Stimulated activated CD4-positive, alpha-beta T cell treated with anti-CD3 and anti-CD28 coated beads, TNF-alpha, amount 100 ng/mL, for 1 hour (primary cell): ENCODE data around the gene NTNG1.

ENCODE experiments used
- DNase-seq, 3 donors: peaks; one replicate each; pipeline ENCODE4 v3.0.0-alpha.2; 2020; ENCODE audit warnings: low read depth in 3 of 3, low spot score in 1 of 3

Gene NTNG1

GRCh38 chr1:107450899-107451664, 310.2 kb downstream of the NTNG1 start:
- DNase-seq, result no peak

- no peak for DNase-seq
Measured at GRCh38 chr1:107451715-107452114, 310.9 kb downstream of the NTNG1 start.

GRCh38 chr1:107454791-107455190, 314.0 kb downstream of the NTNG1 start:
- DNase-seq, result no peak

- no peak for DNase-seq
Measured at GRCh38 chr1:107457989-107458388, 317.1 kb downstream of the NTNG1 start.

GRCh38 chr1:107459204-107459904, 318.5 kb downstream of the NTNG1 start:
- no peak for DNase-seq

GRCh38 chr1:107460035-107460434, 319.2 kb downstream of the NTNG1 start:
- no peak for DNase-seq

- DNase-seq, result no peak
Measured at GRCh38 chr1:107464827-107465226, 324.0 kb downstream of the NTNG1 start.

GRCh38 chr1:107467286-107467685, 326.4 kb downstream of the NTNG1 start:
- no peak for DNase-seq

GRCh38 chr1:107467811-107468210, 327.0 kb downstream of the NTNG1 start:
- DNase-seq, result no peak

- DNase-seq, result no peak
Measured at GRCh38 chr1:107473065-107473464, 332.2 kb downstream of the NTNG1 start.

GRCh38 chr1:107474877-107475612, 334.2 kb downstream of the NTNG1 start:
- no peak for DNase-seq

- no peak for DNase-seq
Measured at GRCh38 chr1:107477233-107477632, 336.4 kb downstream of the NTNG1 start.

- DNase-seq, result no peak
Measured at GRCh38 chr1:107479865-107480350, 339.1 kb downstream of the NTNG1 start.

GRCh38 chr1:107480548-107481415, 339.9 kb downstream of the NTNG1 start:
- no peak for DNase-seq

- no peak for DNase-seq
Measured at GRCh38 chr1:107481756-107482384, 341.0 kb downstream of the NTNG1 start.

GRCh38 chr1:107483949-107484348, 343.1 kb downstream of the NTNG1 start:
- no peak for DNase-seq

GRCh38 chr1:107486349-107486748, 345.5 kb downstream of the NTNG1 start:
- DNase-seq, result no peak

GRCh38 chr1:107487506-107487905, 346.7 kb downstream of the NTNG1 start:
- no peak for DNase-seq

- DNase-seq, result no peak
Measured at GRCh38 chr1:107491582-107491981, 350.7 kb downstream of the NTNG1 start.

GRCh38 chr1:107493111-107493716, 352.4 kb downstream of the NTNG1 start:
- DNase-seq, result no peak
